K562 (cell line): Measurements from ENCODE around the gene FRAT2. TPM values are rescaled to one million over a fixed set of nuclear protein-coding genes. Genes with fewer than 3 reads are reported as not detected.
A peak's percentile ranks its signal among the peaks of the same experiment; 100 is the strongest.

Source experiments
- CBX5 ChIP-seq: IDR thresholded peaks from 2 replicates; pipeline ENCODE4 v1.6.1; 2014; ENCODE audit warnings: low read depth, borderline replicate concordance
- DACH1 ChIP-seq: fragments of 450-650 bp; IDR thresholded peaks from 2 replicates; pipeline ENCODE4 v1.6.1; 2018; ENCODE audit not compliant: partially characterized antibody
- ETV6 ChIP-seq, 3 experiments: fragments of 150-350 bp in 1 of 3; sonication (generic) in 1 of 3; formaldehyde crosslinking in 1 of 3; IDR thresholded peaks; 2 replicates each; pipeline versions ENCODE4 v1.6.1 to v1.8.0; 2014 to 2022; ENCODE audit warnings: borderline replicate concordance in 2 of 3, low read depth in 2 of 3, antibody characterized with exemption in 1 of 3, low read length in 1 of 3, mild to moderate bottlenecking in 1 of 3, missing genetic modification reagents in 1 of 3
- EZH2 ChIP-seq: IDR thresholded peaks from 2 replicates; pipeline ENCODE4 v1.6.1; 2012; ENCODE audit warnings: low read depth, mild to moderate bottlenecking, inconsistent platforms, low read length, borderline replicate concordance
- FOXJ3 ChIP-seq: sonication (generic); formaldehyde crosslinking; IDR thresholded peaks from 2 replicates; pipeline ENCODE4 v1.4.0; 2020; ENCODE audit warnings: mild to moderate bottlenecking, missing genetic modification reagents
- GATAD2B ChIP-seq: fragments of 450-650 bp; IDR thresholded peaks from 2 replicates; pipeline ENCODE4 v1.6.1; 2017; ENCODE audit warnings: mild to moderate bottlenecking, borderline replicate concordance
- HNRNPLL ChIP-seq: fragments of 200-400 bp; formaldehyde crosslinking; IDR thresholded peaks from 2 replicates; pipeline ENCODE4 v1.6.1; 2017; ENCODE audit warnings: low read length, low read depth, mild to moderate bottlenecking; ENCODE audit not compliant: poor library complexity, severe bottlenecking
- NFIX ChIP-seq: fragments of 250-450 bp; sonication (Bioruptor Pico); IDR thresholded peaks from 2 replicates; pipeline ENCODE4 v1.4.0; 2020; ENCODE audit warnings: low read depth, mild to moderate bottlenecking, moderate library complexity
- NR2C1 ChIP-seq, 2 experiments: fragments of 450-650 bp; IDR thresholded peaks; 2 replicates each; pipeline ENCODE4 v1.6.1; 2017; ENCODE audit warnings: mild to moderate bottlenecking in 2 of 2, antibody characterized with exemption in 1 of 2, inconsistent platforms in 1 of 2, missing compliant biosample characterization in 1 of 2, missing genetic modification characterization in 1 of 2
- POLR2A ChIP-seq: fragments of 450-650 bp; conservative IDR thresholded peaks from 2 replicates; pipeline ENCODE4 v1.6.1; 2016
- SP1 ChIP-seq: sonication (generic); formaldehyde crosslinking; IDR thresholded peaks from 2 replicates; pipeline ENCODE4 v1.8.1; 2022; ENCODE audit warnings: mild to moderate bottlenecking, missing genetic modification reagents
- TCF7 ChIP-seq: sonication (generic); IDR thresholded peaks from 2 replicates; pipeline ENCODE4 v1.6.1; 2016; ENCODE audit warnings: antibody characterized with exemption, borderline replicate concordance
- ZNF217 ChIP-seq: sonication (generic); formaldehyde crosslinking; IDR thresholded peaks from 2 replicates; pipeline ENCODE4 v1.8.0; 2022; ENCODE audit warnings: mild to moderate bottlenecking, missing genetic modification reagents
- ZNF583 ChIP-seq: fragments of 250-450 bp; sonication (Bioruptor Pico); IDR thresholded peaks from 2 replicates; pipeline ENCODE4 v1.4.0; 2020
- polyA plus RNA-seq, 8 experiments: library from polyadenylated mRNA; depleted of rRNA in 4 of 8; stranded (reverse) in 5 of 8; unstranded in 3 of 8; fragments of >200 nt; fragmentation: Nextera tagmentation in 2 of 8; fragmentation: Illumina TruSeq in 1 of 8; extraction: Ambion mirVana in 2 of 8; extraction: Trizol in 1 of 8; gene quantifications; 2 replicates each; pipeline versions ENCODE4 v1.2.1 to v1.2.3, GENCODE V29; 2011 to 2014; ENCODE audit warnings: inconsistent platforms in 1 of 8, missing spikeins in 1 of 8
- total RNA-seq, 7 experiments: library from RNA; depleted of rRNA in 6 of 7; stranded (reverse); fragments of >200 nt in 6 of 7; fragmentation: Illumina TruSeq in 2 of 7; extraction: Trizol in 2 of 7; gene quantifications; 2 replicates each; pipeline versions ENCODE4 v1.2.1 to v1.2.3, GENCODE V29; 2011 to 2021; ENCODE audit warnings: low replicate concordance in 1 of 7
- TF ChIP-seq, protein P1 (sequence below): fragments of 450-650 bp; conservative IDR thresholded peaks from 2 replicates; pipeline ENCODE4 v1.6.1; 2016; ENCODE audit warnings: missing genetic modification characterization, low read depth, mild to moderate bottlenecking, control low read depth, missing compliant biosample characterization
- TF ChIP-seq, protein P2 (sequence below): sonication (generic); formaldehyde crosslinking; IDR thresholded peaks from 2 replicates; pipeline ENCODE4 v1.8.0; 2022; ENCODE audit warnings: missing genetic modification reagents, mild to moderate bottlenecking, borderline replicate concordance
- TF ChIP-seq, protein P3 (sequence below), 2 experiments: fragments of 450-650 bp; conservative IDR thresholded peaks; 2 replicates each; pipeline ENCODE4 v1.6.1; 2017; ENCODE audit warnings: mild to moderate bottlenecking in 2 of 2, moderate library complexity in 2 of 2
- TF ChIP-seq, protein P4 (sequence below): conservative IDR thresholded peaks from 2 replicates; pipeline ENCODE4 v1.6.1; 2011; ENCODE audit warnings: low read depth, mild to moderate bottlenecking, low read length; ENCODE audit not compliant: control insufficient read depth
- TF ChIP-seq, protein P5 (sequence below): fragments of 150-350 bp; conservative IDR thresholded peaks from 2 replicates; pipeline ENCODE4 v1.6.1; 2014; ENCODE audit warnings: low read length

The FRAT2 gene
- total and polyA plus RNA-seq, 9 of the 15 experiments (the other 6 are each of a cell fraction or from before 2014, with no cell fraction given) = 4.3 to 31.7 (median 19.5) TPM

DNA sequence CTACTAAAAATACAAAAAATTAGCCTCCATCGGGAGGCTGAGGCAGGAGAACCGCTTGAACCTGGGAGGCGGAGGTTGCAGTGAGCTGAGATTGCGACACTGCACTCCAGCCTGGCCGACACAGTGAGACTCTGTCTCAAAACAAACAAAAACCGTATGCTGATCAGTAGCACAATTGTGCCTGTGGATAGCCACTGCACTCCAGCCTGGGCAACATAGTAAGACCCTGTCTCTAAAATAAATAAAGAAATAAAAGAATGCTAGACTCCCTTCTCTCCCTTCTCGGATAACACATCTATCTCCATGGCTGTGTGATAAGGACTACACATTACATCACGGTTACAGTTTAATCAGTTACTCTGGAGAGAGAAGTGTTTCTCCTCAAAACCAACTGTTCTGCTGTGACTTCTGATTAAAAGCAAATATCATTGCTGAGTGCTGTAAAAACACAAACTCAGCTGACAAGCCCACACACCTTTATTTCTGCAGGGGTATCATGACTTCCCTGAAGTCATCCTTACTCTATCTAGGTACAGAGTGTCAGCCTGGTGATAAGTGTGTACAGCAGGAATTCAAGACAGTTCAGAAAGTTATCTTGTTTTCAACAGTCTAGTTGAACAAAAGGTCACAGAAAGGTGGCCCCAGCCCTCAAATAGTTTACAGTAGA lies 36.8 kb downstream of the FRAT2 start (continued):
- TF ChIP-seq, protein P1, sequence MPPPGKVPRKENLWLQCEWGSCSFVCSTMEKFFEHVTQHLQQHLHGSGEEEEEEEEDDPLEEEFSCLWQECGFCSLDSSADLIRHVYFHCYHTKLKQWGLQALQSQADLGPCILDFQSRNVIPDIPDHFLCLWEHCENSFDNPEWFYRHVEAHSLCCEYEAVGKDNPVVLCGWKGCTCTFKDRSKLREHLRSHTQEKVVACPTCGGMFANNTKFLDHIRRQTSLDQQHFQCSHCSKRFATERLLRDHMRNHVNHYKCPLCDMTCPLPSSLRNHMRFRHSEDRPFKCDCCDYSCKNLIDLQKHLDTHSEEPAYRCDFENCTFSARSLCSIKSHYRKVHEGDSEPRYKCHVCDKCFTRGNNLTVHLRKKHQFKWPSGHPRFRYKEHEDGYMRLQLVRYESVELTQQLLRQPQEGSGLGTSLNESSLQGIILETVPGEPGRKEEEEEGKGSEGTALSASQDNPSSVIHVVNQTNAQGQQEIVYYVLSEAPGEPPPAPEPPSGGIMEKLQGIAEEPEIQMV (tag) = no peak
- TF ChIP-seq NR2C1 (IDR thresholded peaks at IDR 0.05) (peak; percentile 40; the same call in 1 of the 2 replicates), NR2C1 (tag; IDR thresholded peaks at IDR 0.05) (no peak), EZH2 (no peak), ZNF583 (CRISPR knock-in tag) (no peak), SP1 (CRISPR knock-in tag) (no peak), NFIX (no peak), HNRNPLL (no peak), CBX5 (no peak), ZNF217 (CRISPR knock-in tag) (no peak), GATAD2B (peak; percentile 39; the same call in 1 of the 2 replicates), POLR2A (no peak), ETV6 (IDR thresholded peaks at IDR 0.05; ENCODE audit: borderline replicate concordance in 1 of 2, low read depth in 2 of 2, low read length in 1 of 2) (0 out of 4 replicates have a peak, but pooled peaks of 1 of the 2 experiments have one; percentile 20), ETV6 (CRISPR knock-in tag; IDR thresholded peaks at IDR 0.05; ENCODE audit: borderline replicate concordance) (no peak), TCF7 (no peak), DACH1 (no peak), FOXJ3 (no peak)
- TF ChIP-seq, protein P2, sequence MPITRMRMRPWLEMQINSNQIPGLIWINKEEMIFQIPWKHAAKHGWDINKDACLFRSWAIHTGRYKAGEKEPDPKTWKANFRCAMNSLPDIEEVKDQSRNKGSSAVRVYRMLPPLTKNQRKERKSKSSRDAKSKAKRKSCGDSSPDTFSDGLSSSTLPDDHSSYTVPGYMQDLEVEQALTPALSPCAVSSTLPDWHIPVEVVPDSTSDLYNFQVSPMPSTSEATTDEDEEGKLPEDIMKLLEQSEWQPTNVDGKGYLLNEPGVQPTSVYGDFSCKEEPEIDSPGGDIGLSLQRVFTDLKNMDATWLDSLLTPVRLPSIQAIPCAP = no peak
- TF ChIP-seq, protein P3, sequence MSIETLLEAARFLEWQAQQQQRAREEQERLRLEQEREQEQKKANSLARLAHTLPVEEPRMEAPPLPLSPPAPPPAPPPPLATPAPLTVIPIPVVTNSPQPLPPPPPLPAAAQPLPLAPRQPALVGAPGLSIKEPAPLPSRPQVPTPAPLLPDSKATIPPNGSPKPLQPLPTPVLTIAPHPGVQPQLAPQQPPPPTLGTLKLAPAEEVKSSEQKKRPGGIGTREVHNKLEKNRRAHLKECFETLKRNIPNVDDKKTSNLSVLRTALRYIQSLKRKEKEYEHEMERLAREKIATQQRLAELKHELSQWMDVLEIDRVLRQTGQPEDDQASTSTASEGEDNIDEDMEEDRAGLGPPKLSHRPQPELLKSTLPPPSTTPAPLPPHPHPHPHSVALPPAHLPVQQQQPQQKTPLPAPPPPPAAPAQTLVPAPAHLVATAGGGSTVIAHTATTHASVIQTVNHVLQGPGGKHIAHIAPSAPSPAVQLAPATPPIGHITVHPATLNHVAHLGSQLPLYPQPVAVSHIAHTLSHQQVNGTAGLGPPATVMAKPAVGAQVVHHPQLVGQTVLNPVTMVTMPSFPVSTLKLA (conservative IDR thresholded peaks at IDR 0.05) = peak in 1 of 2 experiments; percentile 44; a peak in 1 of 4 replicates
- TF ChIP-seq, protein P4, sequence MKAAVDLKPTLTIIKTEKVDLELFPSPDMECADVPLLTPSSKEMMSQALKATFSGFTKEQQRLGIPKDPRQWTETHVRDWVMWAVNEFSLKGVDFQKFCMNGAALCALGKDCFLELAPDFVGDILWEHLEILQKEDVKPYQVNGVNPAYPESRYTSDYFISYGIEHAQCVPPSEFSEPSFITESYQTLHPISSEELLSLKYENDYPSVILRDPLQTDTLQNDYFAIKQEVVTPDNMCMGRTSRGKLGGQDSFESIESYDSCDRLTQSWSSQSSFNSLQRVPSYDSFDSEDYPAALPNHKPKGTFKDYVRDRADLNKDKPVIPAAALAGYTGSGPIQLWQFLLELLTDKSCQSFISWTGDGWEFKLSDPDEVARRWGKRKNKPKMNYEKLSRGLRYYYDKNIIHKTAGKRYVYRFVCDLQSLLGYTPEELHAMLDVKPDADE = no peak
- TF ChIP-seq, protein P5, sequence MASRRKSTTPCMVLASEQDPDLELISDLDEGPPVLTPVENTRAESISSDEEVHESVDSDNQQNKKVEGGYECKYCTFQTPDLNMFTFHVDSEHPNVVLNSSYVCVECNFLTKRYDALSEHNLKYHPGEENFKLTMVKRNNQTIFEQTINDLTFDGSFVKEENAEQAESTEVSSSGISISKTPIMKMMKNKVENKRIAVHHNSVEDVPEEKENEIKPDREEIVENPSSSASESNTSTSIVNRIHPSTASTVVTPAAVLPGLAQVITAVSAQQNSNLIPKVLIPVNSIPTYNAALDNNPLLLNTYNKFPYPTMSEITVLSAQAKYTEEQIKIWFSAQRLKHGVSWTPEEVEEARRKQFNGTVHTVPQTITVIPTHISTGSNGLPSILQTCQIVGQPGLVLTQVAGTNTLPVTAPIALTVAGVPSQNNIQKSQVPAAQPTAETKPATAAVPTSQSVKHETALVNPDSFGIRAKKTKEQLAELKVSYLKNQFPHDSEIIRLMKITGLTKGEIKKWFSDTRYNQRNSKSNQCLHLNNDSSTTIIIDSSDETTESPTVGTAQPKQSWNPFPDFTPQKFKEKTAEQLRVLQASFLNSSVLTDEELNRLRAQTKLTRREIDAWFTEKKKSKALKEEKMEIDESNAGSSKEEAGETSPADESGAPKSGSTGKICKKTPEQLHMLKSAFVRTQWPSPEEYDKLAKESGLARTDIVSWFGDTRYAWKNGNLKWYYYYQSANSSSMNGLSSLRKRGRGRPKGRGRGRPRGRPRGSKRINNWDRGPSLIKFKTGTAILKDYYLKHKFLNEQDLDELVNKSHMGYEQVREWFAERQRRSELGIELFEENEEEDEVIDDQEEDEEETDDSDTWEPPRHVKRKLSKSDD = no peak
